ENCODE results near the gene SLC17A7. TPM values are rescaled to one million over a fixed set of nuclear protein-coding genes. Genes with fewer than 3 reads are reported as not detected.
A peak's percentile ranks its signal among the peaks of the same experiment; 100 is the strongest.

The SLC17A7 gene
- total and polyA plus RNA-seq, 2 of the 4 experiments (the other 2 are of a cell fraction) = 0.03 TPM; not detected in 1

DNA sequence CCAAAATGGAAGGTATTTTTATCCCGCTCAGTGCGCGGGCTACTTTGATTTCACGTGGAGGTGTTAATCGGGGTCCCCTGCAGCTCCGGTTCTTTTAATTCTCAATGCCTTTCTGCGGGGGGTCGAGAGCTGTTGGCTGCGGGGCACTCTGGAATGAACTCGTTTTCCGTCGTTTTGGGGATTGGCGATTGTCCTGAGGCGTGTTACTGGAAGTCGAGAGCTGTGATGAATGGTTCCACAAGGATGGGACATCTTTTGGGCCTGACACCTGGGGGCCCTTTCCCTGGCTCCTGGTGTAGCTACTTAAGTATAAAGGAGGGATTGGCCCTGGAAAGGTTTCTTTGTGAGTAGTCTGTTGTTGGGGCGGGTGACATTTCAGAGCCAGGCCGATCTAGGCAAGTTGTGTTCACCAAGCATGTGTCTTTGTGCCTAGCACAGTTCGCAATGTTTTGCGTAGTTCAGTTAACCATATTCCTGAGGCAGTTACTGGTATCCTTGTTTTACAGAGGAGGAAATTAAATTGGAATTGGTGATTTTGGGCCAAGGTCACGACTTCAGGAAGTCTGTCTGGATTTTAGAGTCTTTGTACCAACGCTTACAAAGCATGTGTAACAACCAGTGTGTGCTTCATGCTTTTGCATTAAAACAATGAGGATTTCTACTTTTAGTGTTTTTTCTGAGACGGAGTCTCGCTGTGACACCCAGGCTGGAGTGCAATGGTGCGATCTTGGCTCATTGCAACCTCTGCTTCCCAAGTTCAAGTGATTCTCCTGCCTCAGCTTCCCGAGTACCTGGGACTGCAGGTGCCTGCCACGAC lies 46.9 kb upstream of the SLC17A7 start:
- H4K8ac ChIP-seq (ENCODE audit: low read depth in 2 of 2, low read length in 2 of 2) = peak overlapping the region; percentile 80 to 91
- peaks cover 11 to 39% of the 10 kb centered on the region in 2 experiments for H3K79me1 ChIP-seq (ENCODE audit: low read depth in 1 of 2, low read length in 2 of 2)
- peak overlapping the region; percentile 100 for H2AK9ac ChIP-seq (replicated peaks; ENCODE audit: low read depth, low read length, poor library complexity)
- peak overlapping the region; percentile 16; the same call in 1 of the 2 replicates for H3K18ac ChIP-seq (ENCODE audit: low read depth, low read length)
- H3K14ac ChIP-seq (replicated peaks; ENCODE audit: low read depth, low read length) = peak overlapping the region; percentile 98
- H3K9ac ChIP-seq (ENCODE audit: low read depth, low read length) = peak overlapping the region; percentile 99
- peaks cover 47% of the 10 kb centered on the region for H3K36me3 ChIP-seq (ENCODE audit: control insufficient read depth, insufficient read depth, low read length)
- H2BK5ac ChIP-seq (ENCODE audit: low read depth, low read length, poor library complexity, severe bottlenecking) = peak overlapping the region; percentile 86
- peak overlapping the region; percentile 70 for H3K4me3 ChIP-seq (ENCODE audit: insufficient read depth, low read depth, low read length)
- dilution Hi-C loops (cut with HindIII; ENCODE audit: low sequenced_read_pairs, unreplicated experiment) = no loop called here
- peak overlapping the region; percentile 93 for H3K4ac ChIP-seq (ENCODE audit: low read depth, low read length)
- ChIA-PET CTCF (interaction anchor here (0.5 kb wide), 1 partner anchor 14 kb away, joined by 3 read pairs; the partner anchor contains the start of gene FLT3LG), POLR2A (ENCODE audit: unreplicated experiment) (interaction anchor here (1.1 kb wide), 1 partner anchor 26 kb away, joined by 3 read pairs; no protein-coding TSS in a partner anchor)
- 1% methylated on average over 15 of the region's 26 CpGs; no CpG with 5 or more reads in 1 of the 2 experiments for WGBS, 2 experiments (ENCODE audit: extremely low coverage in 2 of 2, insufficient read length in 1 of 2)
- BruUV-seq (replicated peaks) = no TSS peak
- H2BK20ac ChIP-seq (ENCODE audit: low read depth, low read length) = no peak overlapping the region
- H2BK120ac ChIP-seq (ENCODE audit: low read depth, low read length) = no peak overlapping the region; the same call in 1 of the 2 replicates
- peak overlapping the region; percentile 90 for H2AK5ac ChIP-seq (ENCODE audit: low read depth, low read length)
- ATAC-seq (ENCODE audit: low read depth) = no peak
- peaks cover 7% of the 10 kb centered on the region for H3K4me1 ChIP-seq (ENCODE audit: control insufficient read depth, insufficient read depth, low read length)
- in situ Hi-C loops (cut with MboI; ENCODE audit: low sequenced_read_pairs) = no loop called here
- H3K27me3 ChIP-seq (ENCODE audit: control insufficient read depth, insufficient read depth, low read length) = no peaks in the 10 kb centered on the region
- peaks cover 5% of the 10 kb centered on the region for H3K9me1 ChIP-seq (ENCODE audit: insufficient read depth, low read length)
- H4K5ac ChIP-seq (ENCODE audit: low read depth, low read length) = peak overlapping the region; percentile 65
- no peak for TF ChIP-seq CHD1 (IDR thresholded peaks at IDR 0.05; ENCODE audit: low read depth, low read length)
- no peak for TF ChIP-seq NFE2L2 (IDR thresholded peaks at IDR 0.05; ENCODE audit: low read depth, low read length)
- TF ChIP-seq, protein P1, sequence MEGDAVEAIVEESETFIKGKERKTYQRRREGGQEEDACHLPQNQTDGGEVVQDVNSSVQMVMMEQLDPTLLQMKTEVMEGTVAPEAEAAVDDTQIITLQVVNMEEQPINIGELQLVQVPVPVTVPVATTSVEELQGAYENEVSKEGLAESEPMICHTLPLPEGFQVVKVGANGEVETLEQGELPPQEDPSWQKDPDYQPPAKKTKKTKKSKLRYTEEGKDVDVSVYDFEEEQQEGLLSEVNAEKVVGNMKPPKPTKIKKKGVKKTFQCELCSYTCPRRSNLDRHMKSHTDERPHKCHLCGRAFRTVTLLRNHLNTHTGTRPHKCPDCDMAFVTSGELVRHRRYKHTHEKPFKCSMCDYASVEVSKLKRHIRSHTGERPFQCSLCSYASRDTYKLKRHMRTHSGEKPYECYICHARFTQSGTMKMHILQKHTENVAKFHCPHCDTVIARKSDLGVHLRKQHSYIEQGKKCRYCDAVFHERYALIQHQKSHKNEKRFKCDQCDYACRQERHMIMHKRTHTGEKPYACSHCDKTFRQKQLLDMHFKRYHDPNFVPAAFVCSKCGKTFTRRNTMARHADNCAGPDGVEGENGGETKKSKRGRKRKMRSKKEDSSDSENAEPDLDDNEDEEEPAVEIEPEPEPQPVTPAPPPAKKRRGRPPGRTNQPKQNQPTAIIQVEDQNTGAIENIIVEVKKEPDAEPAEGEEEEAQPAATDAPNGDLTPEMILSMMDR (conservative IDR thresholded peaks at IDR 0.05; ENCODE audit: low read depth, low read length) = no peak
- TF ChIP-seq CEBPB (IDR thresholded peaks at IDR 0.05; ENCODE audit: low read depth, low read length) = no peak
- TF ChIP-seq MAZ (IDR thresholded peaks at IDR 0.05; ENCODE audit: borderline replicate concordance, low read depth, low read length) = no peak
- TF ChIP-seq, protein P2, sequence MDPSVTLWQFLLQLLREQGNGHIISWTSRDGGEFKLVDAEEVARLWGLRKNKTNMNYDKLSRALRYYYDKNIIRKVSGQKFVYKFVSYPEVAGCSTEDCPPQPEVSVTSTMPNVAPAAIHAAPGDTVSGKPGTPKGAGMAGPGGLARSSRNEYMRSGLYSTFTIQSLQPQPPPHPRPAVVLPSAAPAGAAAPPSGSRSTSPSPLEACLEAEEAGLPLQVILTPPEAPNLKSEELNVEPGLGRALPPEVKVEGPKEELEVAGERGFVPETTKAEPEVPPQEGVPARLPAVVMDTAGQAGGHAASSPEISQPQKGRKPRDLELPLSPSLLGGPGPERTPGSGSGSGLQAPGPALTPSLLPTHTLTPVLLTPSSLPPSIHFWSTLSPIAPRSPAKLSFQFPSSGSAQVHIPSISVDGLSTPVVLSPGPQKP (IDR thresholded peaks at IDR 0.05; ENCODE audit: borderline replicate concordance, low read depth, low read length) = no peak
- H2BK15ac ChIP-seq (ENCODE audit: low read depth, low read length) = no peak overlapping the region
- peak overlapping the region; percentile 86 for H4K91ac ChIP-seq (ENCODE audit: insufficient read depth, low read depth, low read length)
- H3K23ac ChIP-seq (ENCODE audit: low read depth, low read length) = peak overlapping the region; percentile 99
- no peaks in the 10 kb centered on the region for H3K9me3 ChIP-seq (ENCODE audit: control insufficient read depth, insufficient read depth, low read length)
- intact Hi-C loops (cut with micrococcal nuclease) = no loop called here
- H3K56ac ChIP-seq (ENCODE audit: extremely low read depth, insufficient read depth, low read length) = peak overlapping the region; percentile 99
- peak overlapping the region; percentile 91 for H3K4me2 ChIP-seq (ENCODE audit: low read depth, low read length)
- DNase-seq = no peak
- peak overlapping the region; percentile 82 for H3K27ac ChIP-seq (ENCODE audit: insufficient read depth, low read length)
- H4K20me1 ChIP-seq (ENCODE audit: insufficient read depth, low read length) = peaks cover 56% of the 10 kb centered on the region
- no peak overlapping the region for H2AFZ ChIP-seq (replicated peaks; ENCODE audit: low read length, poor library complexity)

Measured in IMR-90 (cell line).